ENCODE data around the gene DFFA.
"Not testable (repeated sequence)": the region's sequence is repeated elsewhere in the genome, so short reads cannot be mapped to it uniquely, and the experiment has no call there.

DFFA gene, protein sequence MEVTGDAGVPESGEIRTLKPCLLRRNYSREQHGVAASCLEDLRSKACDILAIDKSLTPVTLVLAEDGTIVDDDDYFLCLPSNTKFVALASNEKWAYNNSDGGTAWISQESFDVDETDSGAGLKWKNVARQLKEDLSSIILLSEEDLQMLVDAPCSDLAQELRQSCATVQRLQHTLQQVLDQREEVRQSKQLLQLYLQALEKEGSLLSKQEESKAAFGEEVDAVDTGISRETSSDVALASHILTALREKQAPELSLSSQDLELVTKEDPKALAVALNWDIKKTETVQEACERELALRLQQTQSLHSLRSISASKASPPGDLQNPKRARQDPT
- 24.3 to 99.2 (median 66.3) reads per million in 3 experiments for total RNA-seq

DNA sequence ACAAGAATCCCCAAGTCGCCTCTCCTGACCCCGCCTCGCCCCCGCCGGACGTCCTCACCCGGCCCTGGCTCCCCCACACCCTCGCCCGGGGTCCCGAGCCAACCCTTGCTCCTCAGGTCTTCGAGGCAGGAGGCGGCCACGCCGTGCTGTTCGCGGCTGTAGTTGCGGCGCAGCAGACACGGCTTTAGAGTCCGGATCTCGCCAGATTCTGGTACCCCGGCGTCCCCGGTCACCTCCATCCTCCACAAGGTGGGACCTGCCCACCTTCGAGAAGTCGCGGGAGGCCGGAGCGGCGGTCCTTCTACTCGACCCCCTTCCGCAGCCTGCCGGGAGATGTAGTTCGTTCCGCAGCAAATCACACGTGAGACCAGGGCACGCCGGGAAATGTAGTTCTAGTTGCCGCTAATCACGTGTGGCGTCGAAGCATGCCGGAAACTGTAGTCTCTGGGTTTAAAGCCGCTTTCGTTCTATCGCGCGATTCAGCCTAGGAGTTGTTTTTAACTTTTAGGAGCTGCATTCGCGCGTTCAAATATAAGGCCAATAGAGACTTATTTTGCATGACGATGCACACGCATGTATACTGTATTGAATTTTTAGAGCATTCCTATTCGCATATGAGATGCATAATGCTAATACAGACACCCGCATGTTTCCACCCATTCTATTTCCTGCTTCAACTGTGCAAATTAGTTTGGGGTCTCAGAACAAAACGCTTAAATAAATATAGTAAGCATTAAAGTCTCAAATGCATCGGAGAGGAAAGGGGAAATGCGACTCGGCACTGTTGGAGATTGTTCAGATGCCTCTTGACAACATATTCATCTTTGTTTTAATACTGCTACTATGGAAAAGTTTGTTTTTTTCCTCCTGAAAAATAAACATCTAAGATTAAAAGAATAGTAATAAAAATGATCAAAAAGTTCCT is at the start of gene DFFA:
Gene DFFA, minus strand, starts transcription at position 310 of the 925 bp plus-strand sequence. Its CDS starts 71 bp downstream, at position 239.
- DNase-seq, result peak; percentile 86

DNA sequence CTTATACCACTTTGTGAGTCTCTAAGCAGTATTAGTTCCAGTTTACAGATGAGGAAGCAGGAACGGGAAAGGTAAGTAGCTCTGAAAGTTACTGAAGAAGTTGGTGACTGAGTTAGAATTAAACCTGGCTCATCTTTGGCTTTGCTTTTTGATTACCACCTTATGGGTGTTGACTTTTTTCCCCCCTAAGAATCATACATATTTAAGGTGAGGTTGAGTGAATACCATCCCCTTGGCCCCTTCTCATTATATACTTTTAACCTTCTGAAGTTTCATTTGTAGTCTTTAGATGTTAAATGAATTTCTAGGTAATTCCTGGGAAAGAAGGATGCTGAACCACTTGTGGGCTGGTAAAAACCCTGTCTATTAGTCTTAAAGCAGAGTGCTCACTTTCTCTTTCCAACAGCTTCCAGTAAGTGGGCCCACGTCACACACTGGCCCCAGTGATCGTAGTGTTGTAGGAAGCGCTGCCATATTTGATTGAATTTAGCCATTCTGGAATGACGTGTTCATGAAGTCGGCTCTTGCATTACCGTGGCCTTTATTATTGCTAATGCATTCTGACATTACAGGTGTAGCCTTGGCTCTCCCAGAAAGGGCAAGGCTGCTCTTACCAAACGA is 49.3 kb upstream of the DFFA start:
- DNase-seq, result no peak

DNA sequence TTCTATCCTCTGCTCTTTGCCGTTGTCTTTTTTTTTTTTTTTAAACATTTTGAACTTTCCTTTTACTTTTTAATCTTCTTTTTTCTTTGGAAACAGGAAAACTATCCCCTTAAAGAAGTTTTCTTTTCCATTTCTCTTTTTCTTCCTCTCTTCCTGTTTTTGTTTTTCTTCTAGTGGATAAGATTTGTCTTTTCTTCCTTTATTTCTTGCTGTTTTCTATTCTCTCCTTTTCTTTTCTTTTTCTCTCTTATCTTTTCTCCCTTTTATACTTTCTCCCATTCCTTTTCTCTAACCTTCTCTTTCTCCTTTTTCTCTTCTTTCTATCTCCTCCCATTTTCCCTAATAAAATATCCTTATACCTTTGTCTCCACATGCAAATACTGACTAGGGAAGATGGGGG is 48.6 kb upstream of the DFFA start:
- no peak for DNase-seq

DNA sequence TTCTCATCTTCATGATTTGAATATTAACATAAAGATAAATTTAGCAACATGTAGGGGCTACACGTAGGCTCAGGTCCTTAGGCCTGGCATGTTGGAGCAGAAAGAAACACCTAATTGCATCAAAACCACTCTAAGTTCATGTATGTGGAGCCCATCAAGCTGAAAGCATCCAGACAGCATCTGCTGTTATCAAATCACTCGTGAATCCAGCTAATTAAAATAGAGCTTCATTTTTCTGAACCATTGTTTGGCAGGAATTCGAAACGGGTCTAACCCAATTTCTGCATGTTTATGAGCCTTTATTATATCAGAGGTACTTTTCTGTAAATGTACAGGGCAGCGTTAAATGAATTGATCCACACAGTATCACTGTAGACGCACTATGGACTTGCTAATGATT is 48.2 kb upstream of the DFFA start:
- no peak for DNase-seq

DNA sequence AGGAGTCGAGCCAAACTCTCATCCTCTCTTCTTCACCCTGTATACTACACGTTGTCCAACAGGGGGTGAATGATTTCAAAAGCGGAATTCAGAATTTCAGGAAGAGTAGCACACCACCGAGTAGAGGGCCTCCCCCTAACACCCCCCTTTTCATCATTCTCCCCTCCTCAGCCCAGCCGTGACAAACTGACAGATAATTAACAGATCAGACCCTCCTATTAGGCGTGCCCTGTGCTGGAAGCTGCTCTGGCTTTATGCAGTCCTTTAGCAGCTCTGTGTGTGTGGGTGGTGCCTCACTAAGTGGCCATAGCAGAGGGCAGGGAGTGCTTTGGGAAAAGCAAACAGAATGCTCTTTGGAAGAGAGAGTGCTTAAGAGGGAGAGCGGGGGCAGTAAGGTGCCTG is 46.7 kb upstream of the DFFA start:
- no peak for DNase-seq

DNA sequence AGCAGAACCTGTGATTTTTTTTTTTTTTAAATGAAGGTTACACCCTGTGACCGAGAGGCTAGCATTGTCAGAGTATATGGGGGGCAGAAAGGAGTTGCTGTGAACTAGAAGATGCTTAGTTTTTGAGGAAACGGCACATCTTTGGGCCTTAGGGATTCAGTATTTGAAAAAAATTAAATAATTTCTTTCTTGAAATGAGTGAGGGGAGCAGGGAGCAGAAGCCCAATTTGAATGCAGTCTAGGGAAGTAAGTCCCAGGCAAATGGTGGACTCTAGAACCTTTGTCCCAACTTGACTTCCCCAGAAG is 45.3 kb upstream of the DFFA start:
- DNase-seq, result no peak

DNA sequence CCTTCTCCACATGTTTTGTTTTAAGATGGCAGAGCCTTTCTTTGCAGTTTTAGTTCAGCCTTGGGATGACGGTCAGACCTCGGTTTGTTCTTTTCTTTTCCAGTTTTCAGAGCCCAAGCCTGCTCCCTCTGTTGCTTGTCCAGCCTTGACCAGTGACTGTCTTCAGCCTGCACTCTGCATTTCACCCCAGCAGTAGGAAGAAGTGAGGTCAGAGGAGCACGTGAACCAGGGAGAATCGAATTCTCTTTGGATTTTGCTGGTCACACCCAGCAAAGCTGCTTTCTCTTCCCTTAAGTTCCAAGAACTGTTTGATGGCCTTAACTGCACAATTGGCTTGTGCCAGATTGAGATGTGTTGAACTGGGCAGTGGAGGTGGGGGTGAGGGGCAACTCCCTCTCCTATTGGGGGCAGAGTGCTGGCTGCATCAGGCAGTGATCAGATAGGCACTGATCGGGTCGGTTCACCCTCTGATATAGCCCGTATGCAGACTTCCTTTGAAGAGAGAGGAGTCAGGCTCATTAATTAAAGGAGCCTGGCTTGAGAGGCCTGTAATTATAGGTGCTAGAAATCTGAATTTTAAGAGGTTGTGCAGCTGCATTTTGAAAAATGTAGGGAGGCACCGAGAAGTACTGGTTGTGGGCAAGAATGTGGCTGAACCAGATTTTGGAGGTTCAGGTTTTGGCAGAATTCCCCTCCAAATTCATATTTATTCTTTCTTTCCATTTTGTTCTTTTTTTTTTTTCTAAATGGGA is 44.8 kb upstream of the DFFA start:
- DNase-seq, result no peak

DNA sequence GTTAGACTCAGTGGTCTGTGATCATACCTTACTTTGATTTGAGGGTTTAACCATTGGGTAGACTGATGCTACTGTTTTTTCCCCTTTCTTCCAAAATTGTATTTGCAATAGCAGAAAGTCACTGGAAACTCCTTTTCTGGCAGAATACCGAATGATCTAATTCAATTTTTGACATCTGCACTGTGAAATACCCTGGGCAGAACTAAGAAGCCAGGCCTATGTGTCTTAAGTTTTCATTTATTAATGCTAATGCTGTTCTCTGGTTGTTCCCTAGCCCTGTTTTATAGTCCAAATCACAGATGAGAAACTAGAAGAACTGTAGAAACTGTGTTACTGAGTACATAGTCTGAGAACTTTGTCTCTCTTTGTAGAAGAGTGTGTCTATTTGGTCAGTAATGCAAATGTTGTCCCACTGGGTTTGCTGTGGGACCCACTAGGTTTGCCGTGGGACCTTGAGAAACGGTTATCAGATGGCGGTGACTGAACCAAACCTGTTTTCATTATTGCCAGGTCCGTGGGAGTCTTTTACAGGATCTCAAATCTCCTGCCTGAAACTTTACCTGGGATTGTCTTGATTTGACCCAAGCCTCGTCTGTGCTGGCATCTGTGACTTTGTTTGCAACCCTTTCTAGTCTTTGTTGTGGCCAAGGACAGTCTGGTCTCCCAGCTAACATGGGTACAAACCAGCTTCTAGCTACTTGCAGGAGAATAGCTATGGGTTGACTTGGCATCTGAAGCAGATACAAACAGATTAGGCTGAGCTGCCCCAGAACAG is 43.8 kb upstream of the DFFA start:
- DNase-seq, result no peak

DNA sequence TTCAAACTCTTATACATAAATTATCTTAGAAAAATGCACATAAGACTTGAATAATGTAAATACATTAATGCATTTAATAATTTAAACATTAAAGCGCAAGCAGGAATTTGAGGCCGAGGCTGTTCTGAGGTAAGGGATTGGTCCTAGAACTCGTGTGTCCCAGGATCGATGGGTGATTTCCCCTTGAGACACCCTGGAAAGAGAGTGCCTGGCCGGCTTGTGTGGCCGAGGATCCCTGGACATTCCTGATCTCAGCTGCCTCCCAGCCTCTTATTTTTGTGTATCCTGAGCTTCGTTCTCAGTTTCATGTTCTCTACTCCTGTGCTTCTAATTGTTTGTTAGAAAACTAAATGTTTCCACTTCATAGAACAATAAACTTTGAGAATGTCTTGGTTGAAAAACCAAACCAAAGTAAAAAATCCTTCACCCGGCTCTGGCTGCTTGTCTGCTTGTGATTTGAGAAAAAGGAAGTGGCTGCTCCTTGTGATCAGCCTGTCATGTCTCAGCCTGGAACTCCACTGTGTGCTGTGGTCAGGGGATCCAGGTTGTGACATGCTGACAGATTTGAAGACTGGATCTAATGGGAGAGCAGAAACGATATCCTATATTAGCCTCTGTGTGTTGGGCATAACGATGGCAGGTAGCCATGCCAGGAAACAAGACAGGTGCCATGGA is 43.1 kb upstream of the DFFA start:
- DNase-seq, result no peak

DNA sequence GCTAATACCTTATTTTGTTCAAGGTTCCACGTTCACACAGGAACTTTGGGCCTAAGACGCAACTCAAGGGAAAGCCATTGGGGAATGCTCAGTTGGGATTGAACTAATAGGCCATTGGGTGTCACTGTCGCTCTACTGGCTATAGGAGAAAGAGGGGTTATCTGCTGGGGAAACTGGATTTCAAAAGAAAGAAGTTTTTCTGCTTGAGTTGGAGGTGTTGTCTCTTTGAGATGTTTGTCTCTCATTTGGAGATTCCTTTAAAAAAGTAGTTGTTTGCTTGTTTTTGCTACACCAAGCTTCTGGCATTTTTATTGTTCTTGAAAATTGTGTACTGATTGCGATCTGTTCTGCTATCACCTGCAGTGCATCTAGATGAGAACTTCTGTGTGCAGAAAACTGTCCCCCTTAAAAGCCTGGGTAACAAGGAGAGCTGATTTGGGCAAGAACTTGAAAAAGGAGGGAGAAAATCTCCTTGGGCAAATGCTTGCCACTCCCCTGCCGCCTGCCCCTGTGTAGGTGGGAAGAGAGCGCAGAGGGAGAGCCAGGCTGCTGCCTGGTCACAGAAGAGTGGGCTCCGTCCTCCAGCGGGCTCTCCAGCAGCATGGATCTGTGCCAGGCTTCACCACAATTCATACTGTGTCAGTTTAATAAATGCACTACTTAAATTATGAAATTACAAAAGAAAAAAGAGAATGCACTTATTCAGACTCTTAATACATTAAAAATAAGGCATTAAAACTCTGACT is 42.3 kb upstream of the DFFA start:
- DNase-seq, result no peak

DNA sequence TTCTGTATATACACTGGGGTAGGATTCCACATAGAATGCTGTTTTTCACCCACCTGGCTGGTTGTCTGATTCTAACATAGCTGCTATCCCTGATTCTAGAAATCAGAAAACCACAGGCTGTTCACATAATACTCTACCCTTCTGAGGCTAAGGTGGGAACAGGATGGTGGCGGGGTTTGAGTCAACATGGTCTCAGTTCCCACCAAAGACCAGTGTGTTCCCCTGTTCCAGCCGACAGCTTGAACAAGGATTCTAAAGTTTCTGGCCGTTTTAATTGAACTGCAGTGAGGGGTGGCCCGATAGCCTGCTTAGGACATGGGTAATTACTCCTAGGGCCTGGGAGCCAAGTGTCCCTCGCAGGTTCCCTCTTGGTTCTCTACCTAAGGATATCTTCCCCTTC is 40.9 kb upstream of the DFFA start:
- no peak for DNase-seq

DNA sequence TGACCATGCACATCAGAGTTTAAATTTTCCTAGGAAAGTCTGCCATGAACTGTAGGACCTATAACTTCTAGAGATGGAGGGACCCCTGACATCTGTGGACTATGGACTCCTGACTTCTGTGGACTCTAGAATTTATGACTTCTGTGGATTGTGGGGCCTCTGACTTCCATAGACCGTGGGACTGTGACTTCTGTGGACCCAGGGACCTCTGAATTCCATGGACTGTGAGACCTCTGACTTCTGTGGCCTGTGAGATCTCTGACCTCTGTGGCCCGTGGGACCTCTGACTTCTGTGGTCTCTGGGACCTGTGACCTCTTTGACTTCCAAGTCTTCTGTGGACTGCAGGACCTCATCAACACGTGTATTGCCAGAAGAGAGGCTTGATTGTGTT is 39.2 kb upstream of the DFFA start:
- no peak for DNase-seq

DNA sequence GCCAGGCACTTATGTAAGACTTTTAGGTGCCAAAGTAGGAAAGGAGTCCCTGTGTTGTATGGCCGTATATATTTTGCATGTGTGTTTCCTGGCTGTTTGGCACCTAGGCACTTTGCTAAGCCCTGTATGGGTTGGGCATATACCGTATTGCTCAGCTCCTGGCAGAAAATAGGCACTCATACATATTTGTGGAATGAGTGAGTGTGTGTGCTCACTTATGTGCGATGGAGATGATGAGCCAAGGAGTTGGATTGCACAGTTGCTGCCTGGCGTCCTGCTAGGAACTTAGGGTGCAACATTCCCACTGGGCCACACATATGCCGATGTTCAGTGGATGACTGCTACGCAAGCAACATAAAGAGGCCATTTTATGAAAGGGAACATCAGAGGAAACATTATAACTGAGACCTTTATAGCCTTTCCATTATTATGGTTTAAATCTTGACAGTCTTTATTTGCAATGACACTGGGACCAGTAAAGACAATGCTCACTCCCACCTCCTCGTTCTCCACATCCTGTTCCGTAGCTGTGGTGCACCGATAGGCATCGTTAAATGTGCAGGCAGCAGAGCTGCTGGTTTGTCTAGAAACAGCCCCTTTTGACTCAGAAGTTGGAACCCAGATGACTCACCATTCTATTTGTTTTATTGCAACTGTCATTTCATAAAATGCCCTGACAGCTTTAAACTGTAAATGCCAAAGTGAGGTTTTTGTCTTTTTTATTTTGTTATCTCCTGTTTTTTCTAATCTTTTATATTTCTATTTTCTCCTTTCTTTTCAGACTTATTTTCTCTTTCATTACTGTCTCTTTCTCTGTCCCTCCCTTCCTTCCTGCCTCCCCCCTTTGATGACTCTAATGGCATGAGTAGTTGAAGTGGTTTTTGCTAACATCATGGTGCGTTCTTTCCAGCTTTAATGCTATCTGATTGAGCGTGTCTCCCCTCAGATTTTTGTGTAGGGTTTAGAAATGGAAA is 38.5 kb upstream of the DFFA start:
- DNase-seq, result peak; percentile 82

DNA sequence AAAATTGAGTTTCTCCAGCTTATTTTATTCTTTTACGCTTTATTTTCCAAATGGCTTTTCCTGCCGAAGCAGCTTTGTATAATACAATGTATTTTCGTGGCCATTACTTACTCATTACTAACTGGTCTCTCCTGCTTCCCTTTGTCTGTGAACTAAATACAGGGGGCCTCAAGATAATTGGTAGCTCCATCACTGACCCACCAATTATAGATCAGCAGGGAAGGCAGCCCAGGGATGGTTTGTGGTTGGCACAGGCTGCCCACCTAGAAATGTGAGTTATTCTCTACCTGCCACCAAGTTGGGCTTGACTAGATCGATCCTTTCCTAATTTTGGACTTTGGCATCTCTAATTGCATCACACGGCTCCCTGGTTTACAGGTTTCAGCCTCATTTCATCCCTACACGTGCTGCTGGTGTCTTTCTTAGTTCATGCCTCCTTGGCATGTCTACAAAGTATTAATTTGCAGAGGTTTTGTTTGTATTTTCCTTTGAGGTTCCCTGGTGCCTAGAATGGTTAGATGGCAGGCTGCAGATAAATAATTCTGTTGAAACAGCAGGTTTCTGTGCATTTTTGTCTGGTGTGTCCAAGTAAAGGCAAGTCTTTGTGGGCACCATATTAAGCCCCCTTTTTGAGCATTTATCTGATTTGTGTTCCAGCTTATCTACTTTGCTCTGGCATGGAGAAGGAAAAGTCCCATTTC is 37.6 kb upstream of the DFFA start:
- no peak for DNase-seq

DNA sequence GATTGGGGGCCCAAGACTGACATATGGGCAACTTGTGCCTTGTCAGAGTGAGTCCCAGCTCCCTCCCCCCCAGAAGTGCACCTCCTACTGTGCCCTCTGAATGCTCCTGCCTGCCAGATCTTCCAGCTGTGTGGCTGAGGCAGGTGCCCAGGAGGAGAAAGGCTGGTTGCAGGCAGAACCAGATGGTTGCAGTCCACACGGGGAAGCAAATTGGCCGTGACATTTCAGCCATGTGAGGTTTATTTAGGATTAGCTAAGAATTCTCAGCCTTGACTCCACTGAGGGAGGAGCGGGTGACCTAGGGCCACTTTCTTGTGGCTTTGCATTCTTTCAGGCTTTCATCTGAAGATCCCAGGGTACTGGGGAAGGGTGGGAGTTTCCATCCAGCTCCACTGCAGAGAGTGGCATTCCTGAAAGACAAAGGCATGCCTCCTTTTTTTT is 36.2 kb upstream of the DFFA start:
- no peak for DNase-seq

DNA sequence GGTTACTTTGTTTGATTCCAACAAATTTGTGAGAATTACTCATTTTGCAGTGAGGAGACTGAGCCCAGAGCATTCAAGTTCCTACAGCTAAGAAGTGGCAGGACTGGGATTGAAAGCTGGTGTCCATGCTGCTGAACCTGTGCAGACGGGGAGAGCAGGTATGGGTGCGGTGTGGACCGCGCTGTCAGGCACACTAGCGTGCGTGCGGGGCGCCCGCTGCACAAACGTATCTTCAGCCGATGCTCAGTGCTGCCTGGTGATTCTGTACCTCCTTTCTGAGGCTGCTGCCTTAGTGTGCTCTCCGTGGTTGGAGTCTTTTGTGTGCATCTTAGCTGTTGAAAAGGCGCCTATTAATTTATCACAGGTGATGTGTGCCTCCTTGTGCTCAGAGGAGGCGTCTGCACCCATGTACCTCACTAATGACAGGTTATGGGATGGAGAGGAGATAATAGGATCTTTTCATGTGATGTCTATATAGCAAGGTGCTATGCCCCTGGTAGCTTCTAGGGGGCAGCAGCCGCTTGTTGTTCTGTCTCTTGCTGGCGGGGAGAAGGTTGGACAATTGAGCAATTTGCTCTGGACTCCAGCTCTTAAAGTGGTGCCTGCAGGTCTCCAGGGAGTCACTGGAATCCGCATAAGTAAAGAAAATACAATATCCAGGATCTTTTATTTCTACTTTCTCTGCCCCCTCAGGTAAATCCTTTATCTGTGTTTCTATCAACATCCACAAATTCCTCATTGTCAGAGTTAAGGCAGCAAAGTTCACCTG is 35.0 kb upstream of the DFFA start:
- peak; percentile 50 for DNase-seq

DNA sequence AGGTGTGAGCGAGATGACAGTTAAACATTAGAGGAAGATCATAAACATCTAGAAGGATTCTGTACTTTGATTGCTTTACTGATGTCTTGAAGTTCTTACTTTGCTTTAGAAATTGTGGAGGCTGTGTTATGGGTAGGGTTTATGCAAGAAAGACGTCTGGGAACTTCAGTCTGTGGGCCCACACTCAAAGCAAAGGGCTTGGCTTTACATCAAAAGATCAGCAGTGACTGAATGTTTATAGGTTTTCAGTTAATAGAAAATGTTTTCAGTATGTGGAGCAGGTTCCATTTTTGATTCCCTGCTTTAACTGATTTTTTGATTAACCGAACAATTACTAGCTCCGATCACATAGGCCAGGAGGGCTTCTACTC is 34.3 kb upstream of the DFFA start:
- DNase-seq, result no peak

DNA sequence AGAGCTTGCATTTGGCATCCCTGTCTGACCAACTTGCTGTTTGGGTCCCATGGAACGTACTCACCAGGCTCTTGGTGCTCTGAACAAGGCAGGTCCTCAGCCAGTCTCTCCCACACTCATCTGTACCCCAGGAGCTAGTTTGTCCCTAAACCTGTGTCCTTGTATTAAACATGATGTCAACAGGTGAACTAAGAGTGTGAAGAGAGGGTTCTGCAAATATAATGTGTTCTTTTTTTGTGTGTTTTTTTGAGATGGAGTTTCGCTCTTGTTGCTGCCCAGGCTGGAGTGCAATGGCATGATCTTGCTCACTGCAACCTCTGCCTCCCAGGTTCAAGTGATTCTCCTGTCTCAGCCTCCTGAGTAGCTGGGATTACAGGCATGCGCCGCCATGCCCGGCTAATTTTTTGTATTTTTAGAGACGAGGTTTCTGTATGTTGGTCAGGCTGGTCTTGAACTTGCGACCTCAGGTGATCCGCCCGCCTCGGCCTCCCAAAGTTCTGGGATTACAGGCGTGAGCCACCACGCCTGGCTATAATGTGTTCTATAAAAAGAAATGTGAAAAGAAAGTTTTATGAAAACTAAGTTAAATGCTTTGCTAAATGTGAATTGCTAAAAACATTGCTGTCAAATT is 33.8 kb upstream of the DFFA start:
- not testable (repeated sequence) for DNase-seq
